SK-N-SH (cell line): ENCODE measurements around the gene EVL. TPM values are rescaled to one million over a fixed set of nuclear protein-coding genes. Genes with fewer than 3 reads are reported as not detected.
A peak's percentile ranks its signal among the peaks of the same experiment; 100 is the strongest.

Experiments used
- CTCF ChIA-PET: fragments of 300-600, 350-600 bp; formaldehyde crosslinking; extraction: SDS; loops from one replicate; lab custom pipeline; 2021; lab: Yijun Ruan, JAX
- POLR2A ChIA-PET: fragments of 350-600 bp; sonication (Branson Sonifier 250); formaldehyde crosslinking; extraction: SDS; loops from one replicate; lab custom pipeline; 2020; ENCODE audit warnings: antibody characterized with exemption, inconsistent platforms; lab: Yijun Ruan, JAX
- DNase-seq: peaks from one replicate; pipeline ENCODE4 v3.0.0; 2012
- H2AFZ ChIP-seq: fragments of 200-600 bp; sonication (generic); 2 replicates; pipeline ENCODE4 v1.8.1; 2016; ENCODE audit warnings: antibody characterized with exemption, mild to moderate bottlenecking, low read depth
- H3F3A ChIP-seq: fragments of 200-600 bp; sonication (generic); replicated peaks from 2 replicates; pipeline ENCODE3; 2016; ENCODE audit warnings: antibody characterized with exemption, mild to moderate bottlenecking; ENCODE audit not compliant: insufficient read depth
- H3K27ac ChIP-seq, 2 experiments: fragments of 200-500 bp in 1 of 2; fragments of 200-600 bp in 1 of 2; sonication (Bioruptor generic) in 1 of 2; sonication (generic), shearing (Covaris generic) in 1 of 2; 2 replicates each; pipeline versions ENCODE4 v1.5.1 to v1.6.1; 2014 to 2016; ENCODE audit warnings: low read depth in 2 of 2, inconsistent platforms in 1 of 2, low read length in 1 of 2, mild to moderate bottlenecking in 1 of 2, mixed read lengths in 1 of 2
- H3K27me3 ChIP-seq: fragments of 200-600 bp; sonication (generic), shearing (Covaris generic); 2 replicates; pipeline ENCODE4 v1.6.1; 2016; ENCODE audit warnings: mixed run types; ENCODE audit not compliant: insufficient read depth
- H3K36me3 ChIP-seq, 2 experiments: fragments of 200-500 bp in 1 of 2; fragments of 200-600 bp in 1 of 2; sonication (Bioruptor generic) in 1 of 2; sonication (generic) in 1 of 2; replicated peaks in 1 of 2; 2 replicates each; pipeline versions ENCODE3 to v1.5.1; 2014 to 2016; ENCODE audit warnings: low read length in 1 of 2, mild to moderate bottlenecking in 1 of 2; ENCODE audit not compliant: insufficient read depth in 2 of 2, control insufficient read depth in 1 of 2
- H3K4me1 ChIP-seq, 2 experiments: fragments of 200-500 bp in 1 of 2; fragments of 200-600 bp in 1 of 2; sonication (Bioruptor generic) in 1 of 2; sonication (generic), shearing (Covaris generic) in 1 of 2; 2 replicates each; pipeline versions ENCODE4 v1.5.1 to v1.6.1; 2014 to 2016; ENCODE audit warnings: low read depth in 1 of 2, low read length in 1 of 2, mixed run types in 1 of 2; ENCODE audit not compliant: insufficient read depth in 2 of 2, control insufficient read depth in 1 of 2
- H3K4me2 ChIP-seq: fragments of 200-600 bp; sonication (generic), shearing (Covaris generic); 2 replicates; pipeline ENCODE4 v1.6.1; 2017; ENCODE audit warnings: mixed run types
- H3K4me3 ChIP-seq, 2 experiments: fragments of 200-500 bp in 1 of 2; fragments of 200-600 bp in 1 of 2; sonication (Bioruptor generic) in 1 of 2; sonication (generic), shearing (Covaris generic) in 1 of 2; 2 replicates each; pipeline versions ENCODE4 v1.5.1 to v1.8.1; 2014 to 2016; ENCODE audit warnings: low read depth in 2 of 2, inconsistent platforms in 1 of 2, low read length in 1 of 2, mild to moderate bottlenecking in 1 of 2, mixed read lengths in 1 of 2, moderate library complexity in 1 of 2
- H3K79me2 ChIP-seq: fragments of 200-600 bp; sonication (generic); 2 replicates; pipeline ENCODE4 v1.8.1; 2017; ENCODE audit warnings: mild to moderate bottlenecking; ENCODE audit not compliant: insufficient read depth
- H3K9ac ChIP-seq: fragments of 200-600 bp; sonication (generic); 2 replicates; pipeline ENCODE4 v1.6.1; 2017; ENCODE audit warnings: mixed run types
- H3K9me2 ChIP-seq: fragments of 200-600 bp; sonication (generic); 2 replicates; pipeline ENCODE4 v1.6.1; 2017; ENCODE audit warnings: mixed run types
- H3K9me3 ChIP-seq: fragments of 200-600 bp; sonication (generic); 2 replicates; pipeline ENCODE4 v1.6.1; 2017; ENCODE audit warnings: mixed run types, mild to moderate bottlenecking, moderate library complexity
- H4K20me1 ChIP-seq: fragments of 200-600 bp; sonication (generic); 2 replicates; pipeline ENCODE4 v1.6.1; 2017; ENCODE audit warnings: mild to moderate bottlenecking, mixed run types; ENCODE audit not compliant: insufficient read depth
- CHD2 ChIP-seq: fragments of 150-350 bp; IDR thresholded peaks from 2 replicates; pipeline ENCODE4 v1.6.1; 2018; ENCODE audit warnings: low read length; ENCODE audit not compliant: partially characterized antibody
- CTCF ChIP-seq: fragments of 200-600 bp; sonication (generic); IDR thresholded peaks from 2 replicates; pipeline ENCODE4 v1.6.1; 2017; ENCODE audit warnings: antibody characterized with exemption, mild to moderate bottlenecking, moderate library complexity
- ELF1 ChIP-seq: IDR thresholded peaks from 2 replicates; pipeline ENCODE4 v1.4.0; 2012
- FOSL2 ChIP-seq: IDR thresholded peaks from 2 replicates; pipeline ENCODE4 v1.4.0; 2012; ENCODE audit warnings: low read depth, mild to moderate bottlenecking, moderate library complexity, borderline replicate concordance
- FOXJ3 ChIP-seq: sonication (generic); formaldehyde crosslinking; IDR thresholded peaks from 2 replicates; pipeline ENCODE4 v1.5.1; 2020; ENCODE audit warnings: mild to moderate bottlenecking, missing genetic modification reagents
- IRF3 ChIP-seq: fragments of 150-350 bp; IDR thresholded peaks from 2 replicates; pipeline ENCODE4 v1.6.1; 2016; ENCODE audit warnings: mild to moderate bottlenecking, low read depth, low read length
- MAX ChIP-seq: IDR thresholded peaks from 2 replicates; pipeline ENCODE4 v1.4.0; 2012; ENCODE audit warnings: low read depth
- MEF2A ChIP-seq: IDR thresholded peaks from 2 replicates; pipeline ENCODE4 v1.4.0; 2012; ENCODE audit warnings: low read depth, borderline replicate concordance
- MXI1 ChIP-seq: IDR thresholded peaks from 2 replicates; pipeline ENCODE4 v1.6.1; 2012; ENCODE audit warnings: mild to moderate bottlenecking, low read depth, low read length, improper control_type of control experiment
- PBX3 ChIP-seq: IDR thresholded peaks from 2 replicates; pipeline ENCODE4; 2012
- REST ChIP-seq: IDR thresholded peaks from 2 replicates; pipeline ENCODE4 v1.6.1; 2012; ENCODE audit warnings: mild to moderate bottlenecking, low read depth, low read length, moderate library complexity
- USF2 ChIP-seq: fragments of 150-350 bp; IDR thresholded peaks from 2 replicates; pipeline ENCODE4 v1.6.1; 2017; ENCODE audit warnings: antibody characterized with exemption, low read length, low read depth, borderline replicate concordance
- WGBS: methylation state at CpG from one replicate; pipeline ENCODE4 v1.1.6; 2017; ENCODE audit warnings: low lambda C conversion rate; 5-methylcytosine and 5-hydroxymethylcytosine counted together
- polyA plus RNA-seq, 3 experiments: library from polyadenylated mRNA; depleted of rRNA; stranded (reverse); fragments of >200 nt; gene quantifications; 2 replicates each; pipeline ENCODE4 v1.2.3, GENCODE V29; 2012

Gene EVL
- polyA plus RNA-seq, 1 of the 3 experiments (the other 2 are of a cell fraction): 36.5 TPM

GRCh38 chr14:100079726-100080005 is 14.4 kb downstream of the EVL start (continued):
- TF ChIP-seq REST: no peak
- TF ChIP-seq FOSL2: no peak
- no peak for TF ChIP-seq MEF2A
- no peak for TF ChIP-seq CHD2

- ChIA-PET POLR2A (interaction anchor here (0.6 kb wide), 1 partner anchor 111 kb away, joined by 3 read pairs; no protein-coding TSS in a partner anchor), CTCF (interaction anchor here (1.2 to 3.0 kb wide), 3 partner anchors 28 to 55 kb away, joined by 4 to 13 read pairs (median 5); no protein-coding TSS in a partner anchor)
- TF ChIP-seq USF2: no peak
- H3K9ac ChIP-seq: no peak overlapping the region
- no peaks in the 10 kb centered on the region for H4K20me1 ChIP-seq
- no peak overlapping the region for H3K4me3 ChIP-seq
- no peaks in the 10 kb centered on the region for H3K9me3 ChIP-seq
- H3F3A ChIP-seq: peaks cover 7% of the 10 kb centered on the region
- no peak overlapping the region for H3K4me2 ChIP-seq
- no peaks in the 10 kb centered on the region for H3K9me2 ChIP-seq
- no peaks in the 10 kb centered on the region for H3K27me3 ChIP-seq
- H3K36me3 ChIP-seq: peaks cover 0 to 6% of the 10 kb centered on the region in 2 experiments
- H3K79me2 ChIP-seq: peaks cover 7% of the 10 kb centered on the region; the same call in 1 of the 2 replicates
- H2AFZ ChIP-seq: no peak overlapping the region
- H3K27ac ChIP-seq: peak overlapping the region in 1 of 2 experiments; percentile 83; a peak in 1 of 4 replicates
- DNase-seq: no peak
- 95% methylated on average over 5 of the region's 5 CpGs for WGBS
- H3K4me1 ChIP-seq: peaks cover 17 to 23% of the 10 kb centered on the region in 2 experiments
These were observed 15.0 kb downstream of the EVL start for GRCh38 chr14:100080206-100080605.

- WGBS: 99% methylated on average over 12 of the region's 12 CpGs
- POLR2A ChIA-PET: no interaction called here
These were observed 16.9 kb downstream of the EVL start for GRCh38 chr14:100081997-100082625.

More at GRCh38 chr14:100081997-100082625, 16.9 kb downstream of the EVL start:
- Histone ChIP-seq H3K9me2 (no peaks in the 10 kb centered on the region), H3K4me3 (no peak overlapping the region), H4K20me1 (no peaks in the 10 kb centered on the region), H3K27me3 (no peaks in the 10 kb centered on the region), H3K4me1 (peaks cover 17 to 20% of the 10 kb centered on the region in 2 experiments), H3K27ac (no peak overlapping the region), H2AFZ (no peak overlapping the region), H3K79me2 (peaks cover 7% of the 10 kb centered on the region; the same call in 1 of the 2 replicates), H3K9ac (no peak overlapping the region), H3K4me2 (no peak overlapping the region), H3F3A (peaks cover 7% of the 10 kb centered on the region), H3K36me3 (peaks cover 2 to 7% of the 10 kb centered on the region in 2 experiments), H3K9me3 (no peaks in the 10 kb centered on the region)
- TF ChIP-seq MXI1 (no peak), FOXJ3 (no peak), MAX (no peak), ELF1 (no peak), IRF3 (no peak), PBX3 (no peak), CTCF (no peak)
- no peak for DNase-seq
- CTCF ChIA-PET: interaction anchor here (0.6 to 3.0 kb wide), 4 partner anchors 9 to 135 kb away, joined by 3 to 13 read pairs (median 4); no protein-coding TSS in a partner anchor
